MG63 (cell line): Measurements from ENCODE around the gene KCTD15. TPM values are rescaled to one million over a fixed set of nuclear protein-coding genes. Genes with fewer than 3 reads are reported as not detected.

Source experiments
- DNase-seq: peaks from one replicate; pipeline ENCODE4 v3.0.0-alpha.2; 2020
- H3K27me3 ChIP-seq: fragments of 250-450 bp; sonication (Bioruptor Pico); 2 replicates; pipeline ENCODE4 v1.5.1; 2020; ENCODE audit warnings: mild to moderate bottlenecking, moderate library complexity
- H3K36me3 ChIP-seq: fragments of 250-450 bp; sonication (Bioruptor Pico); 2 replicates; pipeline ENCODE4 v1.5.1; 2020; ENCODE audit warnings: mild to moderate bottlenecking, moderate library complexity
- H3K4me3 ChIP-seq: fragments of 250-450 bp; sonication (Bioruptor Pico); 2 replicates; pipeline ENCODE4 v1.5.1; 2020; ENCODE audit warnings: mild to moderate bottlenecking, moderate library complexity
- H3K9me3 ChIP-seq: fragments of 250-450 bp; sonication (Bioruptor Pico); 2 replicates; pipeline ENCODE4 v1.5.1; 2020; ENCODE audit warnings: mild to moderate bottlenecking, moderate library complexity
- total RNA-seq: library from RNA; depleted of rRNA; stranded (reverse); fragments of >200 nt; shearing (Covaris generic); gene quantifications from 2 replicates; pipeline ENCODE4 v1.2.3, GENCODE V29; 2014; ENCODE audit warnings: low replicate concordance; rRNA removed

The KCTD15 gene
- total RNA-seq, 1 experiment from 2014 or later = 81.7 TPM

- no peak overlapping the region for H3K4me3 ChIP-seq
- DNase-seq = no peak
Measured at GRCh38 chr19:33859016-33859415, 62.3 kb downstream of the KCTD15 start.

GRCh38 chr19:33860312-33861090, 63.8 kb downstream of the KCTD15 start:
- H3K9me3 ChIP-seq = no peaks in the 10 kb centered on the region
- DNase-seq = no peak
- 0 out of 2 replicates have a peak, but pooled peaks cover 5% of the 10 kb centered on the region for H3K27me3 ChIP-seq
- H3K36me3 ChIP-seq = no peaks in the 10 kb centered on the region
- H3K4me3 ChIP-seq = no peak overlapping the region

More at GRCh38 chr19:33859016-33859415, 62.3 kb downstream of the KCTD15 start:
- H3K27me3 ChIP-seq = 0 out of 2 replicates have a peak, but pooled peaks cover 5% of the 10 kb centered on the region
- H3K9me3 ChIP-seq = no peaks in the 10 kb centered on the region
- no peaks in the 10 kb centered on the region for H3K36me3 ChIP-seq

GRCh38 chr19:33861950-33862349, 65.3 kb downstream of the KCTD15 start:
- Histone ChIP-seq H3K9me3 (no peaks in the 10 kb centered on the region), H3K27me3 (0 out of 2 replicates have a peak, but pooled peaks cover 5% of the 10 kb centered on the region), H3K4me3 (no peak overlapping the region), H3K36me3 (no peaks in the 10 kb centered on the region)
- DNase-seq = no peak

GRCh38 chr19:33862981-33863380, 66.3 kb downstream of the KCTD15 start:
- H3K4me3 ChIP-seq = no peak overlapping the region
- H3K27me3 ChIP-seq = peaks cover 4% of the 10 kb centered on the region; the same call in 1 of the 2 replicates
- no peaks in the 10 kb centered on the region for H3K9me3 ChIP-seq
- H3K36me3 ChIP-seq = no peaks in the 10 kb centered on the region
- no peak for DNase-seq

- H3K27me3 ChIP-seq = no peaks in the 10 kb centered on the region; the same call in 1 of the 2 replicates
- H3K36me3 ChIP-seq = no peaks in the 10 kb centered on the region
- DNase-seq = no peak
- H3K4me3 ChIP-seq = no peak overlapping the region
- no peaks in the 10 kb centered on the region for H3K9me3 ChIP-seq
Measured at GRCh38 chr19:33863436-33863835, 66.8 kb downstream of the KCTD15 start.

GRCh38 chr19:33864311-33864850, 67.7 kb downstream of the KCTD15 start:
- Histone ChIP-seq H3K36me3 (no peaks in the 10 kb centered on the region), H3K9me3 (no peaks in the 10 kb centered on the region), H3K27me3 (no peaks in the 10 kb centered on the region; the same call in 1 of the 2 replicates), H3K4me3 (no peak overlapping the region)
- no peak for DNase-seq

- no peaks in the 10 kb centered on the region; the same call in 1 of the 2 replicates for H3K27me3 ChIP-seq
- no peak for DNase-seq
- H3K4me3 ChIP-seq = no peak overlapping the region
- H3K9me3 ChIP-seq = no peaks in the 10 kb centered on the region
- no peaks in the 10 kb centered on the region for H3K36me3 ChIP-seq
Measured at GRCh38 chr19:33865306-33865705, 68.6 kb downstream of the KCTD15 start.

Other genes with a start within 250 kb of the KCTD15 start
- not detected in 2 replicates for gene CHST8, start 174.9 kb upstream of the KCTD15 start, total RNA-seq